HepG2 (cell line): ENCODE measurements around the gene ANKRD27.
"Not testable (repeated sequence)": the region's sequence is repeated elsewhere in the genome, so short reads cannot be mapped to it uniquely, and the experiment has no call there.

ENCODE experiments used
- CHD2 ChIP-seq: IDR thresholded peaks from 2 replicates; pipeline ENCODE4 v1.6.1; 2011; ENCODE audit warnings: low read depth, low read length, improper control_type of control experiment
- FOXP1 ChIP-seq, 2 experiments: fragments of 450-650 bp in 1 of 2; IDR thresholded peaks; 2 replicates each; pipeline ENCODE4 v1.6.1; 2017 to 2018; ENCODE audit warnings: antibody characterized with exemption in 1 of 2
- POLR2A ChIP-seq, 2 experiments: IDR thresholded peaks; 2 replicates each; pipeline ENCODE4 v1.6.1; 2011; ENCODE audit warnings: low read depth in 2 of 2, low read length in 2 of 2, mild to moderate bottlenecking in 1 of 2, moderate library complexity in 1 of 2; ENCODE audit not compliant: insufficient read depth in 1 of 2
- RAD21 ChIP-seq: fragments of 450-650 bp; formaldehyde crosslinking; IDR thresholded peaks from 2 replicates; pipeline ENCODE4 v1.5.0; 2020; ENCODE audit warnings: mild to moderate bottlenecking
- SETDB1 ChIP-seq: sonication (generic); formaldehyde crosslinking; IDR thresholded peaks from 2 replicates; pipeline ENCODE4 v1.5.1; 2020; ENCODE audit warnings: missing genetic modification reagents, mild to moderate bottlenecking, borderline replicate concordance
- ZBTB7B ChIP-seq: sonication (generic); formaldehyde crosslinking; IDR thresholded peaks from 2 replicates; pipeline ENCODE4 v1.4.0; 2020; ENCODE audit warnings: missing genetic modification reagents
- ZNF121 ChIP-seq: sonication (generic); formaldehyde crosslinking; IDR thresholded peaks from 2 replicates; pipeline ENCODE4 v1.5.0; 2020; ENCODE audit warnings: mild to moderate bottlenecking, missing genetic modification reagents
- ZNF274 ChIP-seq: sonication (generic); formaldehyde crosslinking; IDR thresholded peaks from 2 replicates; pipeline ENCODE4 v1.5.1; 2020; ENCODE audit warnings: mild to moderate bottlenecking, missing genetic modification reagents
- ZNF558 ChIP-seq: sonication (generic); formaldehyde crosslinking; IDR thresholded peaks from 2 replicates; pipeline ENCODE4 v1.9.0; 2022; ENCODE audit warnings: mild to moderate bottlenecking, missing genetic modification reagents, borderline replicate concordance
- TF ChIP-seq, protein P1 (sequence below): sonication (generic); formaldehyde crosslinking; IDR thresholded peaks from 2 replicates; pipeline ENCODE4 v1.4.0; 2020; ENCODE audit warnings: missing genetic modification reagents, borderline replicate concordance
- TF ChIP-seq, protein P2 (sequence below): sonication (generic); formaldehyde crosslinking; IDR thresholded peaks from 2 replicates; pipeline ENCODE4 v1.9.0; 2021; ENCODE audit warnings: missing genetic modification reagents, mild to moderate bottlenecking, borderline replicate concordance
- TF ChIP-seq, protein P3 (sequence below), 2 experiments: fragments of 450-650 bp in 1 of 2; sonication (generic) in 1 of 2; formaldehyde crosslinking; IDR thresholded peaks; 2 replicates each; pipeline versions ENCODE4 v1.5.0 to v1.8.0; 2020 to 2022; ENCODE audit warnings: mild to moderate bottlenecking in 1 of 2, missing genetic modification reagents in 1 of 2

DNA sequence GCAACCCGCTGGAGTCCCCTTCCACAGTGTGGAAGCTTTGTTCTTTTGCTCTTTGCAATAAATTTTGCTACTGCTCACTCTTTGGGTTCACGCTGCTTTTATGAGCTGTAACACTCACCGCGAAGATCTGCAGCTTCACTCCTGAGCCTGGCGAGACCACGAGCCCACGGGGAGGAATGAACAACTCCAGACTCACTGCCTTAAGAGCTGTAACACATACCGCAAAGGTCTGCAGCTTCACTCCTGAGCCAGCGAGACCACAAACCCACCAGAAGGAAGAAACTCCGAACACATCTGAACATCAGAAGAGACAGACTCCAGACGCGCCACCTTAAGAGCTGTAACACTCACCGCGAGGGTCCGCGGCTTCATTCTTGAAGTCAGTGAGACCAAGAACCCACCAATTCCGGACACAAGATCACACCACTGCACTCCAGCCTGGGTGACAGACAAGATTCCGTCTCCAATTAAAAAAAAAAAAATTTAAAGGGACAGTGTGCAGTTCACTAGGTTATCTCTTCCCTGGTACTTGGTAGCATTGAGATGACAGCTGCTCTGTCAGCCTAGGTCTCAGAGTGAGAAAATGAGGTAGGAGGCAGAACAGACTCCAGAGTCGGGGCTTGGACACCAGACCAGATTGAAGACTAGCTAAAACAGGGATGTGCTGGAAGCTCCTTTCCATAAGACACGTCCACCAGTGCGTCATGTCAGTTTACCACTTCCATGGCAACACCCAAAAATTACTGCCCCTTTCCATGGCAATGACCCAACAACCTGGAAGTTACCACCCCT, 102.1 kb downstream of the ANKRD27 start:
- TF ChIP-seq POLR2A (IDR thresholded peaks at IDR 0.05; ENCODE audit: insufficient read depth in 1 of 2, low read depth in 2 of 2, low read length in 2 of 2); ZNF274 (CRISPR knock-in tag); ZNF121 (CRISPR knock-in tag); RAD21 (CRISPR knock-in tag); FOXP1 (IDR thresholded peaks at IDR 0.05); FOXP1 (CRISPR knock-in tag; IDR thresholded peaks at IDR 0.05); ZNF558 (CRISPR knock-in tag); ZBTB7B; SETDB1 (CRISPR knock-in tag); CHD2: not testable (repeated sequence)
- TF ChIP-seq, protein P1, sequence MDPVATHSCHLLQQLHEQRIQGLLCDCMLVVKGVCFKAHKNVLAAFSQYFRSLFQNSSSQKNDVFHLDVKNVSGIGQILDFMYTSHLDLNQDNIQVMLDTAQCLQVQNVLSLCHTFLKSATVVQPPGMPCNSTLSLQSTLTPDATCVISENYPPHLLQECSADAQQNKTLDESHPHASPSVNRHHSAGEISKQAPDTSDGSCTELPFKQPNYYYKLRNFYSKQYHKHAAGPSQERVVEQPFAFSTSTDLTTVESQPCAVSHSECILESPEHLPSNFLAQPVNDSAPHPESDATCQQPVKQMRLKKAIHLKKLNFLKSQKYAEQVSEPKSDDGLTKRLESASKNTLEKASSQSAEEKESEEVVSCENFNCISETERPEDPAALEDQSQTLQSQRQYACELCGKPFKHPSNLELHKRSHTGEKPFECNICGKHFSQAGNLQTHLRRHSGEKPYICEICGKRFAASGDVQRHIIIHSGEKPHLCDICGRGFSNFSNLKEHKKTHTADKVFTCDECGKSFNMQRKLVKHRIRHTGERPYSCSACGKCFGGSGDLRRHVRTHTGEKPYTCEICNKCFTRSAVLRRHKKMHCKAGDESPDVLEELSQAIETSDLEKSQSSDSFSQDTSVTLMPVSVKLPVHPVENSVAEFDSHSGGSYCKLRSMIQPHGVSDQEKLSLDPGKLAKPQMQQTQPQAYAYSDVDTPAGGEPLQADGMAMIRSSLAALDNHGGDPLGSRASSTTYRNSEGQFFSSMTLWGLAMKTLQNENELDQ: not testable (repeated sequence)
- TF ChIP-seq, protein P2, sequence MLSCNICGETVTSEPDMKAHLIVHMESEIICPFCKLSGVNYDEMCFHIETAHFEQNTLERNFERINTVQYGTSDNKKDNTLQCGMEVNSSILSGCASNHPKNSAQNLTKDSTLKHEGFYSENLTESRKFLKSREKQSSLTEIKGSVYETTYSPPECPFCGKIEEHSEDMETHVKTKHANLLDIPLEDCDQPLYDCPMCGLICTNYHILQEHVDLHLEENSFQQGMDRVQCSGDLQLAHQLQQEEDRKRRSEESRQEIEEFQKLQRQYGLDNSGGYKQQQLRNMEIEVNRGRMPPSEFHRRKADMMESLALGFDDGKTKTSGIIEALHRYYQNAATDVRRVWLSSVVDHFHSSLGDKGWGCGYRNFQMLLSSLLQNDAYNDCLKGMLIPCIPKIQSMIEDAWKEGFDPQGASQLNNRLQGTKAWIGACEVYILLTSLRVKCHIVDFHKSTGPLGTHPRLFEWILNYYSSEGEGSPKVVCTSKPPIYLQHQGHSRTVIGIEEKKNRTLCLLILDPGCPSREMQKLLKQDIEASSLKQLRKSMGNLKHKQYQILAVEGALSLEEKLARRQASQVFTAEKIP (CRISPR knock-in tag): not testable (repeated sequence)
- TF ChIP-seq, protein P3, sequence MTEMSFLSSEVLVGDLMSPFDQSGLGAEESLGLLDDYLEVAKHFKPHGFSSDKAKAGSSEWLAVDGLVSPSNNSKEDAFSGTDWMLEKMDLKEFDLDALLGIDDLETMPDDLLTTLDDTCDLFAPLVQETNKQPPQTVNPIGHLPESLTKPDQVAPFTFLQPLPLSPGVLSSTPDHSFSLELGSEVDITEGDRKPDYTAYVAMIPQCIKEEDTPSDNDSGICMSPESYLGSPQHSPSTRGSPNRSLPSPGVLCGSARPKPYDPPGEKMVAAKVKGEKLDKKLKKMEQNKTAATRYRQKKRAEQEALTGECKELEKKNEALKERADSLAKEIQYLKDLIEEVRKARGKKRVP (CRISPR knock-in tag; IDR thresholded peaks at IDR 0.05): not testable (repeated sequence)
